Erythroblast (primary cell): ENCODE measurements around the gene ZXDC.

Source experiments
- GATA1 ChIP-seq: IDR thresholded peaks from 2 replicates; pipeline ENCODE4 v1.6.1; 2011; ENCODE audit warnings: low read depth, mild to moderate bottlenecking, control low read depth, low read length, moderate library complexity
- POLR2A ChIP-seq: IDR thresholded peaks from 2 replicates; pipeline ENCODE4 v1.6.1; 2011; ENCODE audit warnings: mild to moderate bottlenecking, low read length

DNA sequence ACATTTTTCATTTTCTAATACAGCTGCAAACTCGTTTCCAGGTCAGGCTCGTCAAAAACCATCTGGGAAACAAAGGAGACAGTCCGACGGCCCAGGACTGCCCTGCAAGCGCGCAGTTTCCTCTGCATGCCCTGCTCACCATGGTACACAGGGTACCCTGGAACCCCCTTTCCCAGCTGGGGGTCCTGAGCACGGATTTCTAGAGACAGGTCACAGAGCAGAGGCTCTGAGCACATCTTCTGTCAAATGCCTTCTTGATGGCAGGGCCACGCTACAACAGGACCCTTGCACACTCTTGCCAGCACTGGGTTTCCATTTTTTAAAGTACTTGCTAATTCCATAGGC is 8.1 kb downstream of the ZXDC start:
- no peak for TF ChIP-seq POLR2A
- no peak for TF ChIP-seq GATA1
